ENCODE measurements around the gene ZSCAN10. TPM values are rescaled to one million over a fixed set of nuclear protein-coding genes. Genes with fewer than 3 reads are reported as not detected.

ZSCAN10 gene
- total RNA-seq (under 1 TPM; 0.36 to 0.56 TPM), total RNA-seq (0 to 0.48 (median 0) reads per million in 172 experiments)
- 0.03 TPM for polyA plus RNA-seq (2013, experiment 1 of 2)
- polyA plus RNA-seq (2013, experiment 2 of 2): 0.30 TPM

- Mint-ChIP-seq H3K9me3 (no peaks in the 10 kb centered on the region), H3K4me1 (ENCODE audit: low read depth) (peaks cover 74% of the 10 kb centered on the region), H3K27ac (peak within 1 kb of the TSS; percentile 71), H3K36me3 (ENCODE audit: low read depth) (no peaks in the 10 kb centered on the region), H3K27me3 (no peaks in the 10 kb centered on the region), H3K4me3 (peak within 1 kb of the TSS; percentile 82)
- H3K4me1 ChIP-seq (ENCODE audit: insufficient read depth, low read length): peaks cover 61% of the 10 kb centered on the region
- peak within 1 kb of the TSS in 1 of 2 donors; percentile 18 for H3K27ac ChIP-seq (ENCODE audit: low read depth in 1 of 2, low read length in 2 of 2)
- peak within 1 kb of the TSS; percentile 48 for H3K4me3 ChIP-seq (ENCODE audit: low read length)
- intact Hi-C loops (cut with DNase I, micrococcal nuclease): loop anchor here in 1 of 2 experiments (2.0 kb wide), 1 partner anchor 22 kb away; no protein-coding TSS in a partner anchor
- ATAC-seq (ENCODE audit: poor library complexity) (no peak), DNase-seq (no peak)
- H3K27me3 ChIP-seq (ENCODE audit: control insufficient read depth in 1 of 2, insufficient read depth in 2 of 2, low read length in 2 of 2): no peaks in the 10 kb centered on the region
- H3K36me3 ChIP-seq (ENCODE audit: insufficient read depth, low read length): no peaks in the 10 kb centered on the region
- H3K9me3 ChIP-seq (ENCODE audit: control insufficient read depth in 1 of 2, insufficient read depth in 1 of 2, low read length in 2 of 2): no peaks in the 10 kb centered on the region
- TF ChIP-seq, protein P1, sequence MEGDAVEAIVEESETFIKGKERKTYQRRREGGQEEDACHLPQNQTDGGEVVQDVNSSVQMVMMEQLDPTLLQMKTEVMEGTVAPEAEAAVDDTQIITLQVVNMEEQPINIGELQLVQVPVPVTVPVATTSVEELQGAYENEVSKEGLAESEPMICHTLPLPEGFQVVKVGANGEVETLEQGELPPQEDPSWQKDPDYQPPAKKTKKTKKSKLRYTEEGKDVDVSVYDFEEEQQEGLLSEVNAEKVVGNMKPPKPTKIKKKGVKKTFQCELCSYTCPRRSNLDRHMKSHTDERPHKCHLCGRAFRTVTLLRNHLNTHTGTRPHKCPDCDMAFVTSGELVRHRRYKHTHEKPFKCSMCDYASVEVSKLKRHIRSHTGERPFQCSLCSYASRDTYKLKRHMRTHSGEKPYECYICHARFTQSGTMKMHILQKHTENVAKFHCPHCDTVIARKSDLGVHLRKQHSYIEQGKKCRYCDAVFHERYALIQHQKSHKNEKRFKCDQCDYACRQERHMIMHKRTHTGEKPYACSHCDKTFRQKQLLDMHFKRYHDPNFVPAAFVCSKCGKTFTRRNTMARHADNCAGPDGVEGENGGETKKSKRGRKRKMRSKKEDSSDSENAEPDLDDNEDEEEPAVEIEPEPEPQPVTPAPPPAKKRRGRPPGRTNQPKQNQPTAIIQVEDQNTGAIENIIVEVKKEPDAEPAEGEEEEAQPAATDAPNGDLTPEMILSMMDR (IDR thresholded peaks at IDR 0.05): no peak
- POLR2A ChIA-PET: interaction anchor here (0.8 to 9.3 kb wide), 10 partner anchors 19 to 303 kb away, joined by 3 to 91 read pairs (median 7); partner anchors contain the start of genes IL32, ZNF174 and ZNF213
- CTCF ChIA-PET: interaction anchor here (1.5 to 3.7 kb wide), 4 partner anchors 30 to 67 kb away, joined by 4 to 30 read pairs (median 10); no protein-coding TSS in a partner anchor
Observed at GRCh38 chr16:3098459-3099394, at the start of gene ZSCAN10. TSS of gene ZSCAN10 (minus strand) at chr16:3099294. CDS start at chr16:3092937, 6,357 bp downstream.

DNA sequence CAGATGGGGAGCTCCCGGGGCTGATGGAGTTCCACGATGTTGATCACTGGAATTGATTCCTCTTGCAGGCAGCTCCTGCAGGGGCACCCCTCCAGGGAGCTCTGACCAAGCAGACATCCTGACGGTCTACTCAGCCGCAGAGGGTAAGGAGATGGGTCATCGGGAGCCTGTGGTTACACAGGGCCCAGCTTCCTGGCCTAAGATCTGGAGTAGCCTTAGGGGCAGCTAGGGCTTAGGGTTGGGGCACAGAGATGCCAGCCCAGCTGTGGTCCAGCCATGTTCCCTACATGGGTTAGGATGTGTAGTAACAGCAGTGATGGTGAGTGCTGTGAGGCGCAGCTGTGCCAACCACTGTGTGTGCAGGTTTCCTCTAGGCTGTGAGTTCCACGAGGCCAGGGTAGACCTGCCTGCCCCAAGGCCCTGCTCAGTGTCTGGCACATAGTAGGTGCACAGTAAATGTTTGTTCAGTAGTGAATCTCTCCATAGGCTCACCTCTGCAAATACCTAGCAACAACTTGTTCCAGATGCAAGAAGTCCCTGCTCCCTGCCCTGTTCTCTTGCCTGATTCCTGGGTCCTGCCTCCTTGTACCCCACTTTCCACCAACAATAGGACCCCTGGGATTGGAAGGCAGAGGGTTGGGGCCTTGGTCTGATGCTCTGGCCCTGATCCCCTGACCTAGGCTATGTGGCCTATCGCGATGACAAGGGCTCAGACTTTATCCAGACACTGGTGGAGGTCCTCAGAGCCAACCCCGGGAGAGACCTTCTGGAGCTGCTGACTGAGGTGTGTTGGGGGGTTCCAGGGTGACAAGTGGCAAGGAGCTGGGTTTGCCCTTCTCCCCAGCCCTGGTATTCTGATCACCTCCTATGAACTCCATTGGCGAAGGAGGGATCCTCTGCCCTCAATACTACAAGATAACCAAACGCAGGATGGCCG, 49.4 kb upstream of the ZSCAN10 start:
- Histone ChIP-seq H3K36me3 (ENCODE audit: insufficient read depth, low read length) (no peaks in the 10 kb centered on the region), H3K9me3 (ENCODE audit: control insufficient read depth in 1 of 2, insufficient read depth in 1 of 2, low read length in 2 of 2) (peaks cover 0 to 14% of the 10 kb centered on the region in 2 experiments), H3K27me3 (ENCODE audit: control insufficient read depth in 1 of 2, insufficient read depth in 2 of 2, low read length in 2 of 2) (no peaks in the 10 kb centered on the region), H3K4me1 (ENCODE audit: insufficient read depth, low read length) (peaks cover 37% of the 10 kb centered on the region), H3K27ac (ENCODE audit: low read depth in 1 of 2, low read length in 2 of 2) (no peak overlapping the region), H3K4me3 (ENCODE audit: low read length) (no peak overlapping the region)
- CTCF ChIA-PET: interaction anchor here (0.8 to 2.9 kb wide), 5 partner anchors 14 to 90 kb away, joined by 3 to 20 read pairs (median 3); no protein-coding TSS in a partner anchor
- POLR2A ChIA-PET: interaction anchor here (1.1 to 5.9 kb wide), 5 partner anchors 11 to 72 kb away, joined by 3 to 77 read pairs (median 20); partner anchors contain the start of gene ZNF213
- ATAC-seq (ENCODE audit: poor library complexity) (no peak), DNase-seq (peak in 1 of 14 experiments; percentile 26)
- Mint-ChIP-seq H3K4me3 (peak overlapping the region; percentile 93), H3K36me3 (ENCODE audit: low read depth) (peaks cover 28% of the 10 kb centered on the region), H3K27me3 (peaks cover 22% of the 10 kb centered on the region), H3K27ac (peak overlapping the region; percentile 98), H3K9me3 (no peaks in the 10 kb centered on the region), H3K4me1 (ENCODE audit: low read depth) (peaks cover 31% of the 10 kb centered on the region)
- TF ChIP-seq, protein P1 (IDR thresholded peaks at IDR 0.05): no peak
- intact Hi-C loops (cut with DNase I, micrococcal nuclease): no loop called here

DNA sequence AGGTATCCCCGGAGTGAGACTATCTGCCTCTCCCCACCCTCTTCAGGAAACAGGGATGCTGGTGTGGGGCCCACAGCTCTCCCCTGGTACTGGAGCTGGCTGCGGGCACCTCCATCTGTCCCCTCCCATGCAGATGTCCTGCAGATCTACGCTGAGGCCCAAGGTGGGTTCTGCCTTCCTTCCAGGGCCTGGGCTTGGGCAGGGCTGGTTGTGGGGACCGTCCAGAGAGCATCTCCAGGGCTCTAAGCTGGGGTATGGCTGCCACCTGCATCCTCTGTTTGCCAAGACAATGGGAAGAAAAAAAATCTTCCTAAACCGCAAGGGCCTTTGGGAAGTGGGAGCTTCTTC, 48.6 kb upstream of the ZSCAN10 start:
- peaks cover 2% of the 10 kb centered on the region for H3K36me3 ChIP-seq (ENCODE audit: insufficient read depth, low read length)
- H3K27me3 ChIP-seq (ENCODE audit: control insufficient read depth in 1 of 2, insufficient read depth in 2 of 2, low read length in 2 of 2): no peaks in the 10 kb centered on the region
- H3K9me3 Mint-ChIP-seq: no peaks in the 10 kb centered on the region
- no peak overlapping the region for H3K27ac Mint-ChIP-seq
- peaks cover 0 to 10% of the 10 kb centered on the region in 2 experiments for H3K9me3 ChIP-seq (ENCODE audit: control insufficient read depth in 1 of 2, insufficient read depth in 1 of 2, low read length in 2 of 2)
- intact Hi-C loops (cut with DNase I, micrococcal nuclease): no loop called here
- POLR2A ChIA-PET: interaction anchor here (1.1 to 5.9 kb wide), 3 partner anchors 11 to 24 kb away, joined by 3 to 77 read pairs (median 57); partner anchors contain the start of gene ZNF213
- ATAC-seq (ENCODE audit: poor library complexity): no peak
- H3K36me3 Mint-ChIP-seq (ENCODE audit: low read depth): peaks cover 25% of the 10 kb centered on the region
- CTCF ChIA-PET: interaction anchor here (0.9 to 1.7 kb wide), 3 partner anchors 16 to 89 kb away, joined by 3 to 5 read pairs (median 3); no protein-coding TSS in a partner anchor
- peaks cover 36% of the 10 kb centered on the region for H3K4me1 ChIP-seq (ENCODE audit: insufficient read depth, low read length)
- no peak overlapping the region for H3K27ac ChIP-seq (ENCODE audit: low read depth in 1 of 2, low read length in 2 of 2)
- no peak for DNase-seq
- no peak overlapping the region for H3K4me3 Mint-ChIP-seq
- H3K4me3 ChIP-seq (ENCODE audit: low read length): no peak overlapping the region
- H3K4me1 Mint-ChIP-seq (ENCODE audit: low read depth): peaks cover 29% of the 10 kb centered on the region
- TF ChIP-seq, protein P1 (IDR thresholded peaks at IDR 0.05): no peak
- peaks cover 20% of the 10 kb centered on the region for H3K27me3 Mint-ChIP-seq
